HG02970 (cell line): ENCODE measurements around the gene AFF1.

Source experiments
- ATAC-seq: cut with Tn5 transposase; IDR thresholded peaks from one replicate; pipeline ENCODE4 v1.9.1; 2021; ENCODE audit warnings: mild to moderate bottlenecking, moderate library complexity, moderate number of reproducible peaks; ENCODE audit not compliant: unreplicated experiment, low FRiP score

AFF1 gene

DNA sequence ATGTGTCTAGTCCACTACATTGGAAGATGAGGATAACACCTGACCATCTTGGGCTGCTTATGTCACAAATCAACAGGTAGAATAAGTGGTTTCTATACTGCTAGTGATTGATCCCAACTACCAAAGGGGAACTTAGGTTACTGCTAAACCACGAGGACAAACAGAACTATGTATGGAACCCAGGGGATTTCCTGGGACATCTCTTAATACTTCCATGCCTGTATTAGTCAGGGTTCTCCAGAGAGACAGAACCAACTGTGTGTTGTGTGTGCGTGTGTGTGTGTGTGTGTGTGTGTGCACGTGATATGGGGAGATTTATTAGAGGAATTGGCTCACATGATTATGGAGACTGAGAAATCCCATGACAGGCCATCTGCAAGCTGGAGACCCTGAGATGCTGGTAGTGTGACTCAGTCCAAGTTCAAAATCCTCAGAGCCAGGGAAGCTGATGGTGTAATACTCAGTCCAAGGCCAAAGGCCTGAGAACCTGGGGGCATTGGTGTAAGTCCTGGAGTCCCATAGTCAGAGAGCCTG is 16.2 kb upstream of the AFF1 start:
- no peak for ATAC-seq

DNA sequence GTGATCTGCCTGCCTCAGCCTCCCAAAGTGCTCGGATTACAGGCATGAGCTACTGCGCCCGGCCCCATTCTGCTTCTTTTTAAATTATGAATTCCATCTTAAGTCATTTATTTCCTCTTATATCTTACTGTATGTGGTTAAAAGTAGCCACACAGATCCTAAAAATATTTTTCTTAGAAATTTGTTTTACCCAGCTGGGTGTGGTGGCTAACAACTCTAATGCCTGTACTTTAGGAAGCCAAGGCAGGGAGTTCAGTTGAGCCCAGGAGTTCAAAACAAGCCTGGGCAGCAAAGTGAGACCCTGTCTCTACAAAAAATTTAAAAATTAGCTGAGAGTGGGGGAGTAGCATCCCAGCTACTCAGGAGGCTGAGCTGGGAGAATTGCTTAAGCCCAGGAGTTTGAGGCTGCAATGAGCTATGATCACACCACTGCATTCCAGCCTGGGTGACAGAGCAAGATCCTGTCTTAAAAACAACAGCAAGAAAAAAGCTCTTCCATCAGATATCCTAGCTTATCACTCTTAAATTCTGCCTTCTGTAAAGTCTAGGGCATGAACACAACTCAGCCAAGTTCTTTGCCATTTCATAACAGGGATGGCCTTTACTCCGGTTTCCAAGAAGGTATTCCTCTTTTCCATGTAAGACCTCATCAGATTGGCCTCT is 15.1 kb upstream of the AFF1 start:
- ATAC-seq: no peak

DNA sequence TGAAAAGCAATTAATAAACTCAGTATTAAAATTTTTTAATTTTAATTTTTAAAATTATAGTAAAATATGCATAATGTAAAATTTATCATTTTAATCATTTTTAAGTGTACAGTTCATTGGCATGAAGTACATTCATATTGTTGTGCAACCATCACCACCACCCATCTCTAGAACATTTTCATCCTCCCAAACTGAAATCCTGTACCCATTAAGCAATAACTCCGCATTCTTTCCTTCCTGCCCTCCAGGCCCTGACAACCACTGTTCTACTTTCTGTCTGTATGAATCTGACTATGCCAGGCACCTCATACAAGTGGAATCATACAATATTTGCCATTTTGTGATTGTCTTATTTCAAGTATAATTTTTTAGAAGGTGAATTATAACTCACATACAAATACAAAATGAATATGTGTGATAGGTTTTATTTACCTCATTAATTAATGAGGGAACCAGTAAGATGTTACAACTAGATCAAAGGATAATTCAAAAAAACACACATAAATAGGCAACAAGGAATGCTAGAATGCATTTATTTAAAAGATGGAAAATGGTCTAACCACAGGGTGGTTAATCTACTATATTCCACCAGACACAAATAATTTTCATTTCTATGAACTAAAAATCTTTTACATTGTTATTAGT is 13.1 kb upstream of the AFF1 start:
- no peak for ATAC-seq

DNA sequence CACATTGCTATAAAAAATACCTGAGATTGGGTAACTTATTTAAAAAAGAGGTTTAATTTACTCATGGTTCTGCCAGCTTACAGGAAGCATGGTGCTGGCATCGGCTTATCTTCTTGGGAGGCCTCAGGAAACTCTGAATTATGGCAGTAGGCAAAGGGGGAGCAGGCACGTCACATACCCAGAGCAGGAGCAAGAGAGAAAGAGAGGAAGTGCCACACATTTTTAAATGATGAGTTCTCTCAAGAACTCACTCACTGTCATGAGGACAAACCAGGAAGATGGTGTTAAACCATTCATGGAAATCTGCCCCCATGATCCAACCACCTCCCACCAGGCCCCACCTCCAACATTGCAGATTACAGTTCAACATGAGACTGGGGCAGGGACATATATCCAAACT is 10.0 kb upstream of the AFF1 start:
- ATAC-seq: no peak

DNA sequence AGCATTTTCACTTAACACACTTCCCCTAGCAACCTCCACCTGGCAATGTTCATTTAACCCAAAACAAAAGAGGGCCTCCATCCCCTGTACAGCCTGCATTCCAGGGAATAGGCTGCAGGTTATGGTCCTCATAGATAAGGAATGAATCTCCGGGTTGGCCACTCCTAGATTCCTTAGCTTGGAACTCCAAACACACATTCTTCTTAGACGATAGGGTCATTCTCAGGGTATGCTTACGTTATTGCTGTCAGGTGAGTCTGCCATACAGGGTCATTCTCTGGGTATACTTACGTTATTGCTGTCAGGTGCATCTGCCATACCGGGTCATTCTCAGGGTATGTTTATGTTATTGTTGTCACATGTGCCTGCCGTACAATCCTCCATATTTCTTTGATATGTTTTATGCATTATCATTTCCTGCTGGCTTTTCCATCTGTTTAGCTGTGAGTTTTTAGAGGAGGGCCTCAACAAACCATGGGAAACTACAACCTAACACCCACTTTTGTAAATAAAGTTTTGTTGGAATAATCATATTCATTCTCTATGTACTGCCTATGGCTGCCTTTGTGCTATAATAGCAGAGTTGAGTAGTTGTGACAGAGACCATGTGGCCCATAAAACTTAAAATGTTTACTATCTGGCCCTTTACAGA is 8.2 kb upstream of the AFF1 start:
- no peak for ATAC-seq

DNA sequence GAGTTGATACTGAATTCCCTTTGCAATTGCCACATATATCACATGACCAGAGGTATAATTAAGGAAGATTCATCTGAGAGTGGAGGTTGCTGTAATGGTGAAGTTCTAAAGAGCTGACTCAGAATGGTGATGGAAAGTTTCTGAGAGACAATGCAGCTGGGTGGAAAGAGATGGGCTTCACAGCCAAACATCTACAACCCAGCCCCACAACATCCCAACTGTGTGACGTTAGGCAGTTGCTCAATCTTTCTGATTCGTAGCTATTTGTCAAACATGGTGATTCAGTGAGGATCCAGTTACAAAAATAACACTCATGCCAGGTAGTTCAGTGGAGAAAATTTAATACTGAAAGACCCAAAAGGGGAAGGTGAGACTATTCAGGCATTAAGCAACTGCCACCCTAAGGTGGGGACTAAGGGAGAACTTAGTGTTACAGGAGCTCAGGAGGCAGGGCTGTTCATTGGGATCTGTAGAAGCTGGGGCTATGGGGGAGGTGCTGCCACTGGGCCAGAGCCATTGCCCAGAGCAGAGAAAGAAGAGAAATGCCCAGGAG is 6.9 kb upstream of the AFF1 start:
- ATAC-seq: no peak

DNA sequence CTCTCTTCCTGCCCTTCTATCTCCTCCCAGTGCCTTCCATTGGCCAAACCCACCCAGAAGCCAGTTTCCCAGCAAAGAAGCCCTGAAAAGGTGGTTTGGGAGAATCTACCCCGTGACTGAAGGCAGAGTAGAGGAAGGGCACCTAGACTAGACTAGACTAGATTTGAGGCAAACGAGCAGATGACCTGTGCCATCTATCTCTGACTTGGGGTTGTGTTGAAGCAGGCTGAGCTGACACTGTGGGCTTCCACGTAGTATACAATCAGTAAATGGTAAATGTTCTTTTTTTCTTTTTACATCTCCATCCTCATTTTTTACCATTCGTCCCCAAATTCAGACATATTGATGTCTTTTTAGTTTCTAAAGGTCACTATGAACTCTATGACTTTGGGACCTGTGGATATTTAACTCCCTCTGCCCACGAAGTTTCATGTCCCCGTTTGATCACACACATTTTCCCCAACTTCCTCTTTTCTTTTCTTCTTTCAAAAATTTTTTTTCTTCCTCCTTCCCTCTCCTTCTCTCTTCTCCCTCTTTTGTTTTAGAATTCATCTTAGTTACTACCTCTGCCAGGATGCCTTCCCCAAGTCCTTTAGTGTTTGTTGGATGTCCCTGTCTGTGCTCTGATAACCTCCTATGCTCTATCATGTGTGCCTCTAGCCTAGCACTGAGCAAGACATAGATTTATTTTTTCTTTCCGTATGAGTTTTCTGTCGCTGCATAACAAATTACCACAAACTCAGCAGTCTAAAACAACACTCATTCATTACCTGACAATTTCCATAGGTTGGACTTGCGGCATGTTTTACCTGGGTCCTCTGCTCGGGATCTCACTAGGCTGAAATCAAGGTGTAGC is 6.2 kb upstream of the AFF1 start:
- ATAC-seq: no peak

DNA sequence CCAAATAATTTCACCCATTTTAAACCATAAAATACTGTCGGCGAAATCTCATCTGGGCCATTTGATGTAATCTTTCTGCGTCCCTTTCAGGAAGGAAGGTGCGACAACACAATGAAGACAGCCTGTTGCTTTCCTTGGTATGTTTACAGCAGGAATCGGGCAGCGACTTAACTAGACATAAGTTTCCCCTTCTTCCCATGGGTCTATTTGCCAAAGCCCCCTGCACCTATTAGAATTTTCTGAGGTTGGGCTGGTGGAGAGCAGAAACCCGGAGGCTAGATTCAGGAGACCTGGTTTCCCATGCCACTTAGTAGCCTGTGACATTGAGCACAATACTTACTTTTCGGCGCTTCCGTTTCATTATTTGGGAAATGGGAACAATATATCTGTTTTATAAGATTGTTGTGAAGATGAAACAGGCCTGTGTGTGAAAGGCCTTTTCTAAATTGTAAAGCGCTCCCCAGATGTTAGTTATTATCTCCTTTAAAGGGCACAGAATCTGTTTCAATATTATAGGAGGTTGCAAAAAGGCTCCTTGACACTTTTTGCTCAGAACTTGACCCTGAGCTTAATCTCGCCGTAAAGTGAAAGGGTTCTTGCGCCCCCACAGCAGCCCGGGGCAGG is 552 bp upstream of the AFF1 start:
- ATAC-seq: no peak

DNA sequence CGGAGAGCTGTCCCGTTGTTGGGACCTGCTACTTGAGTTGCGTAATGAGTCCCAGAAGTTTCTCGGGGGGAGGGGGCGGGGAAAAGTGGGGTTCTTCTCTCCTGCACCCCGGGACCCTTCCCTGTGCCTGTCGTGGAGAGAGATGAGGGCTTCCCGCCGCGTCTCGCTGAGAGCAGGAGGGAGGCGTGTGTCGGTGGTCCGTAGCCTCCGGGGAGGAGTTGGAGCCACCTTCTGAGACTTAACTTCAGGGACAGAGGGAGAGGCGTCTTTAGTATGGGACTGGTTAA is 698 bp downstream of the AFF1 start:
- ATAC-seq: peak; percentile 1

DNA sequence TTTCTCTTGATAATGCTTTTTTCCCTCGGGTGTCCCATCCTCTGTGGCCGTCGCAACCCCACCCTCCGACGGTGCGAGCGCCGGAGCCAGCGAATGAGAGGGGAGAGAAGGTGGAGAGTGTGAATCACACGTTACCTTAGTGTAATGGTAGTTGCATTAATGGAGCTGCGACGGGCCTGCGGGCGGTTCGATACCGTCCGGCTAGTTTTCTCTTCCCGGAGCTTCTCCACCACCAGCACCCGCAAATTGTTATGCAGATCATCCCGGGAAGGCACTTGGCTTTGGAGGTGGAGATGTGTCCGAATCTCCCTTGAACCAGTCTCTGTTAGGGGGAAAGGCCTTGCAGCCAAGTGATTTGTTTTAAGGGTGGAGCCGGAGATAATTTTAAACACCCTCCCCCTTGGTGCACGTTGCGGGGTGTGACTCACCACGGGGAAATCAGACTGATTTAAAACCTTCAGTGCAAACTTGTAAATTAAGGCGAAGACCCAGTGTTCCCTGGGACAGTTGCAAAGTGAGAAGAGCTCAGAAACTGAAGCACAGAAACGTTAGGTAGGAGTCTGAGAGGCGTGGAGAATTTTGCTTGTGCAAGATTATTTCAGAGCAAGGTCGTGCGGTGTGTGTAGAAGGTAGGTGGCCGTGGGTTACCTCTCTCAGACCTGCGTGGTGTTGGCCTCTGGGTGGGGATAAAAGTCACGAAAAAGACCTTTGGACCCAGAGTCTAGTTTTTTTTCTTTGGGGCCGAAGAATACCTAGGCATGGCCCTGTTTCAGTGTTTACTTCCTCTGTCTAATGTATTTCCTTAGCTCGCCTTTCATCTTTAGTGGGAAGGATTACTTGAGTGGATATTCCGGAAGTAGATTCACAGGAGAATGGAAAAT is 1.3 kb downstream of the AFF1 start:
- ATAC-seq: peak; percentile 25

DNA sequence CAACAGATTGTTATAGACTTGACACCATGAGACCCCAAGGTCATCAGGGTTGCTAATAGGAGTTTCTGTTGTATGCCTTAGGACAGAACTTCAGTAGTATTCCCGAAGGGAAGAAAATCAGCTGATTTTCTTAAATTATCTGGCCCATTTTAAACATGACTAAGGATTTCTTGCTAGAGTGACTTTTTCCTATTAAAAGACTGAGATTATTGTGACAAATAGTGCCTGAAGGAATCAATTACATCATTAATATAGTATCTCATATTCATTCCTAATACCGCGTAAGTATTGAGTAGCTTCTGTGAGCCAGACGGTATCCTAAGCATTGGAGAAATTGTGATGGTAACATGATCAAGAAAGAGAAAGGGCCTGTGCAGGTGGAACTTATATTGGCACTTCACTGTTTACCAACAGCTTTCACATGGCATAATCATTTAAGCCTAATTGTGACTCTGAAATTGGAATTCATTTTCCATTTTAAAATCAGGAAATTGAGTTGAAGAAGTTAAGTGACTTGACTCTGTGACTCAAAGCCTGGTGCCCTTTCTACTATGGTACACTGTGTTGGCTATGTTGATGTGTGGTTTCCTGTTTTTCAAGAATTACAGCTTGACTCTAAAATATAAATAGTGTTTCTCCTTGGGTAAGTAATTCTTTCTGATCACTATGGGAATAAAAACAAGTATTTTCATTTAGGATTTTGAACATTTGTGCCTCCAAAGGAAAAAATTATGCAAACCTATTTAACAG is 4.1 kb downstream of the AFF1 start:
- ATAC-seq: no peak

DNA sequence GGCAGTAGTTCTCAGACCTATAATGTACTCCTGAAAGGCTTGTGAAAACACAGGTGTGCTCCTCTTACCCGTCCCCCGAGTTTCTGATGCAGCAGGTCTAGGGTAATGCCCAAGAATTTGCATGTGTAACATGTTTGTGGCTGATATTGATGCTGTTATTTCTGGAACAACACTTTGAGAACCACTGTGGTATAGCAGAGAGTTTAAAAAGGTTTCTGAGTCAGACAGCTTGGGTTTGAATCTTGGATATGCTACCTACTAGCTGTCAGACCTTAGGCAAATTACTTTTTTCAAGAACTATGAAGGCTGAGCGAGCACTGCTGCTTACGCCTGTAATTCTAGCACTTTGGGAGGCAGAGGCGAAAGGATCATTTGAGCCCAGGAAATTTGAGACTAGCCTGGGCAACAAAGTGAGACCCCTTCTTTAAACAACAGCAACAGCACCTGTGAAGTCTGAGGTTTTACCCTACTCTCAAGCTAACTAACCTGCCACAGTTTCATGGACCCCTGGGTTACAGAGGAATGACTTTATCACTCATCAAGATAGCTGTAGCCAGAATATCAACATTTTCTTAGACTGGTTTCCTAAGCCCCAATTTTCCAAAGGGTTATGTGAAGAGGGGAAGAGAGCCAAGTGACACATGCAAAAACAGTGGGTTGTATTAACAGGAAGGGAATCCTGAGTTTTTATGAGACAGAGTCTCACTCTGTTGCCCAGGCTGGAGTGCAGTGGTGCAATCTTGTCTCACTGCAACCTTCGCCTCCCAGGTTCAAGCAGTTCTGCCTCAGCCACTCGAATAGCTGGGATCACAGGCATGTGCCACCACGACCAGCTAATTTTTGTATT is 5.1 kb downstream of the AFF1 start:
- ATAC-seq: peak; percentile 50

DNA sequence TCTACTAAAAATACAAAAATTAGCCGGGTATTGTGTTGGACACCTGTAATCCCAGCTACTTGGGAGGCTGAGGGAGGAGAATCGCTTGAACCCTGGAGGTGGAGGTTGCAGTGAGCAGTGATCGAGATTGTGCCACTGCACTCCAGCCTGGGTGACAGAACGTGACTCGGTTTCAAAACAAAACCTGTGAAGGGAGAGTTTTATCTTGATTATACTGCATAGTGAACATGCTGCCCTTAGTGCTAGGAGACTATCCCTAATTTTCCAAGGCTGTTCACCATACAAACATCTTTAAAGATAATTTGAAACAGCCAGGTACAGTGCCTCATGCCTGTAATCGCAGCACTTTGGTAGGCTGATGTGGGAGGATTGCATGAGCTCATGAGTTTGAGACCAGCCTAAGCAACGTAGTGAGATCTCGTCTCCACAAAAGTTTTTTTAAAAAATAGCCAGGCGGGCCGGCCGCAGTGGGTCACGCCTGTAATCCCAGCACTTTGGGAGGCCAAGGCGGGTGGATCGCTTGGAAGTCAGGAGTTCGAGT is 6.2 kb downstream of the AFF1 start:
- no peak for ATAC-seq

DNA sequence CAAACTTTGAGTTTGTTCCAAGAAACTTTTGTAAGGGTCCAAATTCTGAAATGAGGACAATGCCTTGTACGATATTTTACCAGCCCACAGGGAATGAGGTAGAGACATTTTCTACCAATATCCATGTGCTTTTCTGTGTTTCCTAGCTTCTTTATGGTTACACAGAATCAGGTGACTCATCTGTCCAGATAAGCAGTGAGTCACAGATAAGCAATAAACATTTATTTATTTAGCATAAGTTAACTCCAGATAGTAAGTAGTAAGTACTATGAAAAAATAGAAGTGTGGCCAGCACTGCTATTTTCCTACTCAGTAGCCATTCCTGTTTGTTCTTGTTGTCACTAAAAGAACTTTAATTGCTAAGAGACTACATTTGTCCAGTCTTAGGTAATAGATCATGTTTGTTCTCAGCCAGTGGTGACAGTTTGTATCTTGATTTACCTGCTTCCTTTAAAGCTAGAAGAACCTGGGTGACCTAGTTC is 7.4 kb downstream of the AFF1 start:
- no peak for ATAC-seq

DNA sequence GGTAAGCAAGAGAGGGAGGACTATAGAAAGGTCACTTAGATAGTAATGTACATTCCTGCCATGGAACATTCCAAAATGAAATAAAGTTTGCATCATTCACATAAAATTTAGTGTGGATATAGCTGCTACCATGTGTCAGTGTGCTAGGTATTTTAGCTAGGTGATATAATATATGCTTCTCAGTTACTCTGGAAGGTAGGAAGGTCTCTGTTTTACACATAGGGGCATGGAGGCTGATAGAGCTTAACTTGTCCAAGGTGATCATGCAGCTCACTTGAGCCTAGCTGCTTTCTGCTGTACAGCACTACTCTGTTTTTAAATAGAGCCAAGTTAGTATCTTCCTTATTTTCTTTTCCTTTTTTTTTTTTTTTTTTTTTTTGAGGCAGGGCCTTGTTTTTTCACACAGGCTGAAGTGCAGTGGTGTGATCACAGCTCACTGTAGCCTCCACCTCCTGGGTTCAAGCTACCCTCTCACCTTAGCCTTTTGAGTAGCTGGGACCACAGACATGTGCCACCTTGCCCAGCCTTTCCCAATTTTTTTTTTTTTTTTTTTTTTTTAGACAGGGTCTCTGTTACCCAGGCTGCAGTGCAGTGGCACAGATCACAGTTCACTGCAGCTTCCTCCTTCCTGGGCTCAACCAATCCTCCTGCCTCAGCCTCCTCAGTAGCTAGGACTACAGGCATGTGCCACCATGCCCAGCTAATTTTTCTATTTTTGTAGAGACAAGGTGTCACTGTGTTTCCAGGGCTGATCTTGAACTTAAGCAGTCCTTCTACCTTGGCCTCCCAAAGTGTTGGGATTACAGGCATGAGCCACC is 10.4 kb downstream of the AFF1 start:
- no peak for ATAC-seq

DNA sequence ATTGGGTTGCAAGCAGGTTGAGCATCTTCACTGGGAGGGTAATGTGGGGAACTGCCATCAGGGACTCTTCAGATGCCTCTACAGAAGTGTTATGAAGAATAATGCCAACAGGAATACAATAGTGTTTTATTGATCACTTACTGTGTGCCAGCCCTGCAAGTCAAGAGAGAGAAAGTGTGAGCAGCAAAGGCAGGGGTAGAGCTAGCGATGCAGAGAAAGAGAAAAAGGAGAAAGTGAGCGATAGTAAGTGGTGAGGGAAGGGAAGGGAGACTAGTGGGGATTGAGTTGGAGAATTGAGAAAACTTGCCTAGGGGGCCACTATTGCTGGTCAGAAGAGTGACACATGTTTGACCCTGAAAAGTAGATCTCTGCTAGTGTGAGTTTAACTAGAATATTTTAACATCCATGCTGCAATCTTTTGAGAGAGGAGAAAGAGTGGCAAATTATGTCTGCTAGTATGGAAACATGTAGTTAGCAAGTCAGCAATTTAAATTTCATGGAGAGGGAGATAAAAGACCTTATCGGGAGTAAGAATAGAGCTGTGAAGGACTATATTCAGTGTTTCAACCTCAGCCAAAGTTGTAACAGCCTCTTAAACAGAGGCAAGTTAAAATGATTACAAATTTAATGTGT is 12.2 kb downstream of the AFF1 start:
- no peak for ATAC-seq
